IMR-90 (cell line): Measurements from ENCODE around the gene MUC7. TPM values are rescaled to one million over a fixed set of nuclear protein-coding genes. Genes with fewer than 3 reads are reported as not detected.

ENCODE experiments used
- ATAC-seq: fragments of 200-7000 bp; cut with Tn5 transposase; 2 replicates; pipeline ENCODE4 v1.9.1; 2020; ENCODE audit warnings: low read depth, mild to moderate bottlenecking, moderate library complexity
- BruUV-seq: library from RNA; stranded (reverse); fragments of 400-500 nt; replicated peaks from 2 replicates; lab custom pipeline; 2021; lab: Mats Ljungman, UMichigan
- CTCF ChIA-PET: fragments of 300-600 bp; formaldehyde crosslinking; extraction: SDS; loops from one replicate; lab custom pipeline; 2021; ENCODE audit warnings: antibody characterized with exemption; lab: Yijun Ruan, JAX
- POLR2A ChIA-PET: fragments of 300-600 bp; sonication (Branson Sonifier 250); formaldehyde crosslinking; loops from one replicate; lab custom pipeline; 2022; ENCODE audit warnings: antibody characterized with exemption; ENCODE audit not compliant: unreplicated experiment; lab: Charles Lee
- DNase-seq: peaks from one replicate; pipeline ENCODE4 v3.0.0; 2013
- H2AFZ ChIP-seq: replicated peaks from 2 replicates; pipeline ENCODE3; 2013; ENCODE audit warnings: low read length, mild to moderate bottlenecking; ENCODE audit not compliant: poor library complexity
- H2AK5ac ChIP-seq: 2 replicates; pipeline ENCODE4 v1.6.1; 2013; ENCODE audit warnings: low read depth, low read length, inconsistent platforms
- H2AK9ac ChIP-seq: replicated peaks from 2 replicates; pipeline ENCODE3; 2013; ENCODE audit warnings: mild to moderate bottlenecking, low read depth, low read length, moderate library complexity; ENCODE audit not compliant: poor library complexity
- H2BK120ac ChIP-seq: 2 replicates; pipeline ENCODE4 v1.6.1; 2013; ENCODE audit warnings: low read depth, low read length, inconsistent platforms
- H2BK15ac ChIP-seq: 3 replicates; pipeline ENCODE4 v1.6.1; 2013; ENCODE audit warnings: low read depth, low read length, inconsistent platforms
- H2BK20ac ChIP-seq: 2 replicates; pipeline ENCODE4 v1.6.1; 2013; ENCODE audit warnings: low read depth, mild to moderate bottlenecking, inconsistent platforms, low read length, moderate library complexity
- H2BK5ac ChIP-seq: 2 replicates; pipeline ENCODE4 v1.6.1; 2013; ENCODE audit warnings: mild to moderate bottlenecking, low read depth, low read length, inconsistent platforms; ENCODE audit not compliant: poor library complexity, severe bottlenecking
- H3K14ac ChIP-seq: replicated peaks from 2 replicates; pipeline ENCODE4 v1.6.1; 2013; ENCODE audit warnings: low read depth, low read length, inconsistent platforms
- H3K18ac ChIP-seq: 2 replicates; pipeline ENCODE4 v1.6.1; 2013; ENCODE audit warnings: low read depth, low read length, control low read depth
- H3K23ac ChIP-seq: 2 replicates; pipeline ENCODE4 v1.6.1; 2013; ENCODE audit warnings: low read depth, low read length, inconsistent platforms
- H3K27ac ChIP-seq: 2 replicates; pipeline ENCODE4 v1.5.1; 2013; ENCODE audit warnings: mild to moderate bottlenecking, control low read depth, low read length; ENCODE audit not compliant: insufficient read depth
- H3K27me3 ChIP-seq: 2 replicates; pipeline ENCODE4 v1.6.1; 2013; ENCODE audit warnings: low read length; ENCODE audit not compliant: control insufficient read depth, insufficient read depth
- H3K36me3 ChIP-seq: 2 replicates; pipeline ENCODE4 v1.6.1; 2013; ENCODE audit warnings: low read length, mixed read lengths; ENCODE audit not compliant: control insufficient read depth, insufficient read depth
- H3K4ac ChIP-seq: 2 replicates; pipeline ENCODE4 v1.6.1; 2013; ENCODE audit warnings: low read depth, low read length, inconsistent platforms
- H3K4me1 ChIP-seq: 2 replicates; pipeline ENCODE4 v1.6.1; 2013; ENCODE audit warnings: low read length, mixed read lengths; ENCODE audit not compliant: control insufficient read depth, insufficient read depth
- H3K4me2 ChIP-seq: 2 replicates; pipeline ENCODE4 v1.6.1; 2013; ENCODE audit warnings: low read depth, mild to moderate bottlenecking, control low read depth, low read length, moderate library complexity
- H3K4me3 ChIP-seq: 2 replicates; pipeline ENCODE4 v1.5.1; 2013; ENCODE audit warnings: low read depth, mild to moderate bottlenecking, control low read depth, low read length, moderate library complexity; ENCODE audit not compliant: insufficient read depth
- H3K56ac ChIP-seq: 2 replicates; pipeline ENCODE4 v1.6.1; 2013; ENCODE audit warnings: low read length, inconsistent platforms; ENCODE audit not compliant: insufficient read depth; ENCODE audit errors: extremely low read depth
- H3K79me1 ChIP-seq, 2 experiments: 2 replicates each; pipeline ENCODE4 v1.6.1; 2013; ENCODE audit warnings: low read length in 2 of 2, inconsistent platforms in 1 of 2, low read depth in 1 of 2
- H3K9ac ChIP-seq: 2 replicates; pipeline ENCODE4 v1.6.1; 2013; ENCODE audit warnings: low read depth, low read length, control low read depth
- H3K9me1 ChIP-seq: 2 replicates; pipeline ENCODE4 v1.6.1; 2013; ENCODE audit warnings: low read length, inconsistent platforms; ENCODE audit not compliant: insufficient read depth
- H3K9me3 ChIP-seq: 2 replicates; pipeline ENCODE4 v1.6.1; 2013; ENCODE audit warnings: low read length; ENCODE audit not compliant: control insufficient read depth, insufficient read depth
- H4K20me1 ChIP-seq: 2 replicates; pipeline ENCODE4 v1.6.1; 2013; ENCODE audit warnings: low read length, inconsistent platforms; ENCODE audit not compliant: insufficient read depth
- H4K5ac ChIP-seq: 2 replicates; pipeline ENCODE4 v1.6.1; 2013; ENCODE audit warnings: mild to moderate bottlenecking, low read depth, low read length, control low read depth
- H4K8ac ChIP-seq, 2 experiments: 2 replicates each; pipeline ENCODE4 v1.6.1; 2013; ENCODE audit warnings: low read depth in 2 of 2, low read length in 2 of 2, control low read depth in 1 of 2, inconsistent platforms in 1 of 2
- H4K91ac ChIP-seq: 2 replicates; pipeline ENCODE4 v1.6.1; 2013; ENCODE audit warnings: low read depth, low read length, inconsistent platforms; ENCODE audit not compliant: insufficient read depth
- CEBPB ChIP-seq: IDR thresholded peaks from 2 replicates; pipeline ENCODE4 v1.6.1; 2012; ENCODE audit warnings: low read depth, low read length, improper control_type of control experiment
- dilution Hi-C: fragments of 300-500 bp; cut with HindIII; formaldehyde crosslinking; loops from one replicate; pipeline ENCODE4 v1.14.3; 2018; ENCODE audit warnings: low sequenced_read_pairs; ENCODE audit not compliant: unreplicated experiment
- in situ Hi-C: fragments of 300-500 bp; cut with MboI; formaldehyde crosslinking; loops from 3 replicates; pipeline ENCODE4 v1.14.3; 2019; ENCODE audit warnings: low sequenced_read_pairs, inconsistent platforms, mixed read lengths
- intact Hi-C: fragments of 100-400 bp; cut with micrococcal nuclease; formaldehyde crosslinking; loops from 2 replicates; pipeline ENCODE4 v1.10.0; 2022
- polyA plus RNA-seq, 3 experiments: library from polyadenylated mRNA; depleted of rRNA; stranded (reverse); fragments of >200 nt; gene quantifications; 2 replicates each; pipeline ENCODE4 v1.2.3, GENCODE V29; 2012; ENCODE audit warnings: low replicate concordance in 1 of 3
- total RNA-seq: library from RNA; depleted of rRNA; stranded (reverse); fragments of >200 nt; gene quantifications from 2 replicates; pipeline ENCODE4 v1.2.3, GENCODE V29; 2012
- TF ChIP-seq, protein P1 (sequence below): fragments of 150-350 bp; IDR thresholded peaks from 2 replicates; pipeline ENCODE4 v1.6.1; 2016; ENCODE audit warnings: low read depth, mild to moderate bottlenecking, low read length, moderate library complexity, borderline replicate concordance

The MUC7 gene
- total and polyA plus RNA-seq, 2 of the 4 experiments (the other 2 are of a cell fraction) = not detected

DNA sequence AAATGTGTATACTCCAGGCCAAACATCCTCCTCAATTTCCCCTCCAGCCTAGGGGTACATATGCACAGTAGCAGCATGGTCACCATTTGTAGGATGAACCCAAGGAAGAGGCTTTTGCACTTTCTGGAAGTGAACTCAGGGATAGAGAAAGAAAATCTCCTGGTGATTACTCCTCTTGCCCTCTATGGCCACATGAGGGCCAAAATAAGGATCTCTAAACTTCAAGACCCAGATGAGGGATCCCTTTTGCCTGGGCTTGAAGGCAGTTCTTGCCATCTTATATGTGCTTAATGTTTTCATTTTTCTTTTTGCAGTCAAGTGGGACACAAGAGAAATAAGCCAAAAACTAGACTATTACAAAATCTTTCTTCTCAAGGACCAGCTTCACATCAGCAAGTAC lies 29.5 kb upstream of the MUC7 start:
- H4K5ac ChIP-seq = no peak overlapping the region
- H3K56ac ChIP-seq = no peak overlapping the region
- H3K9me3 ChIP-seq = no peaks in the 10 kb centered on the region
- H3K4ac ChIP-seq = no peak overlapping the region
- H2BK15ac ChIP-seq = no peak overlapping the region
- H3K27me3 ChIP-seq = no peaks in the 10 kb centered on the region
- H3K9ac ChIP-seq = no peak overlapping the region
- no TSS peak for BruUV-seq
- ChIA-PET POLR2A (no interaction called here), CTCF (interaction anchor here (1.1 kb wide), 1 partner anchor 128 kb away, joined by 3 read pairs; no protein-coding TSS in a partner anchor)
- H4K91ac ChIP-seq = no peak overlapping the region
- H2AK5ac ChIP-seq = no peak overlapping the region
- no peaks in the 10 kb centered on the region for H3K79me1 ChIP-seq
- no peak overlapping the region for H2BK120ac ChIP-seq
- H4K20me1 ChIP-seq = no peaks in the 10 kb centered on the region
- H3K4me3 ChIP-seq = no peak overlapping the region
- TF ChIP-seq, protein P1, sequence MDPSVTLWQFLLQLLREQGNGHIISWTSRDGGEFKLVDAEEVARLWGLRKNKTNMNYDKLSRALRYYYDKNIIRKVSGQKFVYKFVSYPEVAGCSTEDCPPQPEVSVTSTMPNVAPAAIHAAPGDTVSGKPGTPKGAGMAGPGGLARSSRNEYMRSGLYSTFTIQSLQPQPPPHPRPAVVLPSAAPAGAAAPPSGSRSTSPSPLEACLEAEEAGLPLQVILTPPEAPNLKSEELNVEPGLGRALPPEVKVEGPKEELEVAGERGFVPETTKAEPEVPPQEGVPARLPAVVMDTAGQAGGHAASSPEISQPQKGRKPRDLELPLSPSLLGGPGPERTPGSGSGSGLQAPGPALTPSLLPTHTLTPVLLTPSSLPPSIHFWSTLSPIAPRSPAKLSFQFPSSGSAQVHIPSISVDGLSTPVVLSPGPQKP = no peak
- no peak for TF ChIP-seq CEBPB
- no peak overlapping the region for H3K18ac ChIP-seq
- H2AFZ ChIP-seq = no peak overlapping the region
- no peaks in the 10 kb centered on the region for H3K9me1 ChIP-seq
- H2BK5ac ChIP-seq = no peak overlapping the region
- in situ Hi-C loops (no loop called here), dilution Hi-C loops (no loop called here), intact Hi-C loops (no loop called here)
- H4K8ac ChIP-seq = no peak overlapping the region
- ATAC-seq = no peak
- no peak overlapping the region for H2BK20ac ChIP-seq
- no peak overlapping the region for H3K4me2 ChIP-seq
- H3K4me1 ChIP-seq = no peaks in the 10 kb centered on the region
- no peak overlapping the region for H3K23ac ChIP-seq
- H3K27ac ChIP-seq = no peak overlapping the region
- no peak overlapping the region for H3K14ac ChIP-seq
- no peak for DNase-seq
- no peaks in the 10 kb centered on the region for H3K36me3 ChIP-seq
- H2AK9ac ChIP-seq = no peak overlapping the region
